HEK293 (cell line): ENCODE data around the gene STARD4.

Experiments
- CTCF ChIA-PET: fragments of 350-600 bp; formaldehyde crosslinking; extraction: SDS; loops from one replicate; lab custom pipeline; 2021; ENCODE audit warnings: antibody characterized with exemption; lab: Yijun Ruan, JAX
- POLR2A ChIA-PET: fragments of 300-600 bp; formaldehyde crosslinking; extraction: SDS; loops from one replicate; lab custom pipeline; 2020; ENCODE audit warnings: antibody characterized with exemption, inconsistent platforms; lab: Yijun Ruan, JAX
- H3K27ac ChIP-seq: fragments of 200-500 bp; sonication (Bioruptor generic); 2 replicates; pipeline ENCODE4 v1.5.1; 2014; ENCODE audit warnings: low read depth, low read length, control low read depth, inconsistent platforms; ENCODE audit errors: extremely low read depth
- H3K36me3 ChIP-seq, 2 experiments: fragments of 200-500 bp in 1 of 2; sonication (Bioruptor generic) in 1 of 2; 1 replicate in 1 of 2; 2 replicates in 1 of 2; pipeline ENCODE4 v1.5.1; 2014 to 2017; ENCODE audit warnings: inconsistent platforms in 2 of 2, low read length in 2 of 2; ENCODE audit not compliant: control insufficient read depth in 2 of 2, insufficient read depth in 1 of 2
- H3K4me1 ChIP-seq: fragments of 200-500 bp; sonication (Bioruptor generic); 2 replicates; pipeline ENCODE4 v1.5.1; 2014; ENCODE audit warnings: mild to moderate bottlenecking, low read length, inconsistent platforms; ENCODE audit not compliant: control insufficient read depth, insufficient read depth
- H3K4me3 ChIP-seq: 2 replicates; pipeline ENCODE4 v1.5.1; 2011; ENCODE audit warnings: low read depth, mild to moderate bottlenecking, control low read depth, low read length, moderate library complexity
- H3K9me3 ChIP-seq: fragments of 200-500 bp; sonication (Bioruptor generic); 2 replicates; pipeline ENCODE4 v1.5.1; 2014; ENCODE audit warnings: low read depth, low read length, inconsistent platforms; ENCODE audit not compliant: control insufficient read depth, insufficient read depth
- HOXC10 ChIP-seq: sonication (generic); formaldehyde crosslinking; IDR thresholded peaks from 2 replicates; pipeline ENCODE4 v1.8.1; 2023; ENCODE audit warnings: mild to moderate bottlenecking, missing genetic modification reagents
- MZF1 ChIP-seq: fragments of 450-650 bp; formaldehyde crosslinking; IDR thresholded peaks from 2 replicates; pipeline ENCODE4 v1.5.1; 2017; ENCODE audit warnings: missing biosample characterization, missing genetic modification characterization, borderline replicate concordance
- SETDB1 ChIP-seq: IDR thresholded peaks from one replicate; pipeline ENCODE4 v1.6.1; 2017; ENCODE audit warnings: mild to moderate bottlenecking, low read length, moderate library complexity, mixed read lengths; ENCODE audit not compliant: insufficient read length
- SP3 ChIP-seq: fragments of 450-650 bp; formaldehyde crosslinking; IDR thresholded peaks from 2 replicates; pipeline ENCODE4 v1.5.1; 2016; ENCODE audit warnings: missing biosample characterization, missing genetic modification characterization
- ZNF121 ChIP-seq: fragments of 450-650 bp; formaldehyde crosslinking; IDR thresholded peaks from 2 replicates; pipeline ENCODE4 v1.5.1; 2016; ENCODE audit warnings: missing biosample characterization, missing genetic modification characterization
- ZNF266 ChIP-seq: fragments of 450-650 bp; formaldehyde crosslinking; IDR thresholded peaks from 2 replicates; pipeline ENCODE4 v1.5.1; 2016; ENCODE audit warnings: missing biosample characterization, missing genetic modification characterization, low read depth
- ZNF37A ChIP-seq: fragments of 450-650 bp; IDR thresholded peaks from 2 replicates; pipeline ENCODE4 v1.5.1; 2018; ENCODE audit warnings: missing biosample characterization, missing genetic modification characterization
- ZNF510 ChIP-seq: fragments of 450-650 bp; formaldehyde crosslinking; IDR thresholded peaks from 2 replicates; pipeline ENCODE4 v1.5.1; 2018; ENCODE audit warnings: mild to moderate bottlenecking, missing genetic modification characterization, missing biosample characterization; ENCODE audit not compliant: insufficient replicate concordance
- ZNF600 ChIP-seq: fragments of 450-650 bp; formaldehyde crosslinking; IDR thresholded peaks from 2 replicates; pipeline ENCODE4 v1.5.1; 2016; ENCODE audit warnings: missing biosample characterization, missing genetic modification characterization
- ZNF670 ChIP-seq: fragments of 450-650 bp; formaldehyde crosslinking; IDR thresholded peaks from 2 replicates; pipeline ENCODE4 v1.5.1; 2016; ENCODE audit warnings: missing biosample characterization, missing genetic modification characterization, low read depth
- ZNF777 ChIP-seq: fragments of 450-650 bp; formaldehyde crosslinking; IDR thresholded peaks from 2 replicates; pipeline ENCODE4 v1.5.1; 2017; ENCODE audit warnings: missing biosample characterization, missing genetic modification characterization, borderline replicate concordance
- ZNF792 ChIP-seq: fragments of 450-650 bp; formaldehyde crosslinking; IDR thresholded peaks from 2 replicates; pipeline ENCODE4 v1.5.1; 2016; ENCODE audit warnings: missing biosample characterization, missing genetic modification characterization
- ZNF830 ChIP-seq: fragments of 450-650 bp; IDR thresholded peaks from 2 replicates; pipeline ENCODE4 v1.5.0; 2018; ENCODE audit warnings: missing biosample characterization, missing genetic modification characterization, low read depth, mild to moderate bottlenecking, moderate library complexity
- TF ChIP-seq, protein P1 (sequence below): fragments of 450-650 bp; IDR thresholded peaks from 2 replicates; pipeline ENCODE4 v1.5.1; 2018; ENCODE audit warnings: missing biosample characterization, missing genetic modification characterization
- TF ChIP-seq, protein P2 (sequence below): IDR thresholded peaks from 2 replicates; pipeline ENCODE4 v1.6.1; 2011; ENCODE audit warnings: mild to moderate bottlenecking, low read depth, low read length, borderline replicate concordance
- TF ChIP-seq, protein P3 (sequence below): fragments of 450-650 bp; formaldehyde crosslinking; IDR thresholded peaks from 2 replicates; pipeline ENCODE4 v1.5.1; 2016; ENCODE audit warnings: missing biosample characterization, missing genetic modification characterization
- TF ChIP-seq, protein P4 (sequence below): fragments of 450-650 bp; formaldehyde crosslinking; IDR thresholded peaks from 2 replicates; pipeline ENCODE4 v1.5.1; 2016; ENCODE audit warnings: missing biosample characterization, missing genetic modification characterization
- TF ChIP-seq, protein P5 (sequence below): fragments of 450-650 bp; formaldehyde crosslinking; IDR thresholded peaks from 2 replicates; pipeline ENCODE4 v1.5.1; 2016; ENCODE audit warnings: missing biosample characterization, missing genetic modification characterization
- TF ChIP-seq, protein P6 (sequence below): fragments of 450-650 bp; formaldehyde crosslinking; IDR thresholded peaks from 2 replicates; pipeline ENCODE4 v1.5.1; 2017; ENCODE audit warnings: missing biosample characterization, missing genetic modification characterization
- TF ChIP-seq, protein P7 (sequence below): fragments of 450-650 bp; formaldehyde crosslinking; IDR thresholded peaks from 2 replicates; pipeline ENCODE4 v1.5.1; 2017; ENCODE audit warnings: missing biosample characterization, missing genetic modification characterization

Gene STARD4

DNA sequence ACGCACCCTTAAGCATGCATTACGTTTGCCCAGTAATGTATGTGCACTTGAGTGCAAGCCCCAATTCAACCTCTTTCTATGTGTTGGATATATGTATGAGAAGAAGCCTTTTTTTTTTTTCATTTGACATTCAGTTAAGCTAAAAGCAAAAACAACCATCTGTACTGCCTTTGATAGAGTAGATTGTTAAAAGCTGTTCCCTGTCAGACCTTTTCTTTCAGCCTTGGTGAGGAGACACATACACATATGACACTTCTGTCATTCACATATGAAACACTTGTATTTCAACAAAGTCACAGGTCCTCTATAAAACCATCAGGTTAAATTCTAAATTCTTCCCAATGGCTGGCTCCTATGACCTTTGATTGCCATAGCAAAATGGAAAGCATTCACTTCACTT, 40.2 kb upstream of the STARD4 start:
- Histone ChIP-seq H3K4me1 (peaks cover 10% of the 10 kb centered on the region), H3K27ac (no peak overlapping the region), H3K9me3 (no peaks in the 10 kb centered on the region), H3K4me3 (no peak overlapping the region), H3K36me3 (no peaks in the 10 kb centered on the region)
- TF ChIP-seq ZNF510 (tag by site-specific recombination) (no peak), ZNF266 (tag by site-specific recombination) (no peak), HOXC10 (CRISPR knock-in tag) (no peak), ZNF830 (tag by site-specific recombination) (no peak), SP3 (no peak), ZNF600 (tag by site-specific recombination) (no peak), ZNF792 (no peak), ZNF670 (tag by site-specific recombination) (no peak), ZNF37A (tag by site-specific recombination) (no peak), ZNF777 (tag by site-specific recombination) (no peak), SETDB1 (no peak), MZF1 (tag by site-specific recombination) (no peak), ZNF121 (tag by site-specific recombination) (no peak)
- TF ChIP-seq, protein P1, sequence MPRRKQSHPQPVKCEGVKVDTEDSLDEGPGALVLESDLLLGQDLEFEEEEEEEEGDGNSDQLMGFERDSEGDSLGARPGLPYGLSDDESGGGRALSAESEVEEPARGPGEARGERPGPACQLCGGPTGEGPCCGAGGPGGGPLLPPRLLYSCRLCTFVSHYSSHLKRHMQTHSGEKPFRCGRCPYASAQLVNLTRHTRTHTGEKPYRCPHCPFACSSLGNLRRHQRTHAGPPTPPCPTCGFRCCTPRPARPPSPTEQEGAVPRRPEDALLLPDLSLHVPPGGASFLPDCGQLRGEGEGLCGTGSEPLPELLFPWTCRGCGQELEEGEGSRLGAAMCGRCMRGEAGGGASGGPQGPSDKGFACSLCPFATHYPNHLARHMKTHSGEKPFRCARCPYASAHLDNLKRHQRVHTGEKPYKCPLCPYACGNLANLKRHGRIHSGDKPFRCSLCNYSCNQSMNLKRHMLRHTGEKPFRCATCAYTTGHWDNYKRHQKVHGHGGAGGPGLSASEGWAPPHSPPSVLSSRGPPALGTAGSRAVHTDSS, result no peak
- TF ChIP-seq, protein P2, sequence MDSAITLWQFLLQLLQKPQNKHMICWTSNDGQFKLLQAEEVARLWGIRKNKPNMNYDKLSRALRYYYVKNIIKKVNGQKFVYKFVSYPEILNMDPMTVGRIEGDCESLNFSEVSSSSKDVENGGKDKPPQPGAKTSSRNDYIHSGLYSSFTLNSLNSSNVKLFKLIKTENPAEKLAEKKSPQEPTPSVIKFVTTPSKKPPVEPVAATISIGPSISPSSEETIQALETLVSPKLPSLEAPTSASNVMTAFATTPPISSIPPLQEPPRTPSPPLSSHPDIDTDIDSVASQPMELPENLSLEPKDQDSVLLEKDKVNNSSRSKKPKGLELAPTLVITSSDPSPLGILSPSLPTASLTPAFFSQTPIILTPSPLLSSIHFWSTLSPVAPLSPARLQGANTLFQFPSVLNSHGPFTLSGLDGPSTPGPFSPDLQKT, result no peak
- TF ChIP-seq, protein P3, sequence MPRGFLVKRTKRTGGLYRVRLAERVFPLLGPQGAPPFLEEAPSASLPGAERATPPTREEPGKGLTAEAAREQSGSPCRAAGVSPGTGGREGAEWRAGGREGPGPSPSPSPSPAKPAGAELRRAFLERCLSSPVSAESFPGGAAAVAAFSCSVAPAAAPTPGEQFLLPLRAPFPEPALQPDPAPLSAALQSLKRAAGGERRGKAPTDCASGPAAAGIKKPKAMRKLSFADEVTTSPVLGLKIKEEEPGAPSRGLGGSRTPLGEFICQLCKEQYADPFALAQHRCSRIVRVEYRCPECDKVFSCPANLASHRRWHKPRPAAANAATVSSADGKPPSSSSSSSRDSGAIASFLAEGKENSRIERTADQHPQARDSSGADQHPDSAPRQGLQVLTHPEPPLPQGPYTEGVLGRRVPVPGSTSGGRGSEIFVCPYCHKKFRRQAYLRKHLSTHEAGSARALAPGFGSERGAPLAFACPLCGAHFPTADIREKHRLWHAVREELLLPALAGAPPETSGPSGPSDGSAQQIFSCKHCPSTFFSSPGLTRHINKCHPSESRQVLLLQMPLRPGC (tag by site-specific recombination), result no peak
- TF ChIP-seq, protein P4, sequence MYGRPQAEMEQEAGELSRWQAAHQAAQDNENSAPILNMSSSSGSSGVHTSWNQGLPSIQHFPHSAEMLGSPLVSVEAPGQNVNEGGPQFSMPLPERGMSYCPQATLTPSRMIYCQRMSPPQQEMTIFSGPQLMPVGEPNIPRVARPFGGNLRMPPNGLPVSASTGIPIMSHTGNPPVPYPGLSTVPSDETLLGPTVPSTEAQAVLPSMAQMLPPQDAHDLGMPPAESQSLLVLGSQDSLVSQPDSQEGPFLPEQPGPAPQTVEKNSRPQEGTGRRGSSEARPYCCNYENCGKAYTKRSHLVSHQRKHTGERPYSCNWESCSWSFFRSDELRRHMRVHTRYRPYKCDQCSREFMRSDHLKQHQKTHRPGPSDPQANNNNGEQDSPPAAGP, result no peak
- TF ChIP-seq, protein P5, sequence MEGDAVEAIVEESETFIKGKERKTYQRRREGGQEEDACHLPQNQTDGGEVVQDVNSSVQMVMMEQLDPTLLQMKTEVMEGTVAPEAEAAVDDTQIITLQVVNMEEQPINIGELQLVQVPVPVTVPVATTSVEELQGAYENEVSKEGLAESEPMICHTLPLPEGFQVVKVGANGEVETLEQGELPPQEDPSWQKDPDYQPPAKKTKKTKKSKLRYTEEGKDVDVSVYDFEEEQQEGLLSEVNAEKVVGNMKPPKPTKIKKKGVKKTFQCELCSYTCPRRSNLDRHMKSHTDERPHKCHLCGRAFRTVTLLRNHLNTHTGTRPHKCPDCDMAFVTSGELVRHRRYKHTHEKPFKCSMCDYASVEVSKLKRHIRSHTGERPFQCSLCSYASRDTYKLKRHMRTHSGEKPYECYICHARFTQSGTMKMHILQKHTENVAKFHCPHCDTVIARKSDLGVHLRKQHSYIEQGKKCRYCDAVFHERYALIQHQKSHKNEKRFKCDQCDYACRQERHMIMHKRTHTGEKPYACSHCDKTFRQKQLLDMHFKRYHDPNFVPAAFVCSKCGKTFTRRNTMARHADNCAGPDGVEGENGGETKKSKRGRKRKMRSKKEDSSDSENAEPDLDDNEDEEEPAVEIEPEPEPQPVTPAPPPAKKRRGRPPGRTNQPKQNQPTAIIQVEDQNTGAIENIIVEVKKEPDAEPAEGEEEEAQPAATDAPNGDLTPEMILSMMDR (tag by site-specific recombination), result no peak
- TF ChIP-seq, protein P6, sequence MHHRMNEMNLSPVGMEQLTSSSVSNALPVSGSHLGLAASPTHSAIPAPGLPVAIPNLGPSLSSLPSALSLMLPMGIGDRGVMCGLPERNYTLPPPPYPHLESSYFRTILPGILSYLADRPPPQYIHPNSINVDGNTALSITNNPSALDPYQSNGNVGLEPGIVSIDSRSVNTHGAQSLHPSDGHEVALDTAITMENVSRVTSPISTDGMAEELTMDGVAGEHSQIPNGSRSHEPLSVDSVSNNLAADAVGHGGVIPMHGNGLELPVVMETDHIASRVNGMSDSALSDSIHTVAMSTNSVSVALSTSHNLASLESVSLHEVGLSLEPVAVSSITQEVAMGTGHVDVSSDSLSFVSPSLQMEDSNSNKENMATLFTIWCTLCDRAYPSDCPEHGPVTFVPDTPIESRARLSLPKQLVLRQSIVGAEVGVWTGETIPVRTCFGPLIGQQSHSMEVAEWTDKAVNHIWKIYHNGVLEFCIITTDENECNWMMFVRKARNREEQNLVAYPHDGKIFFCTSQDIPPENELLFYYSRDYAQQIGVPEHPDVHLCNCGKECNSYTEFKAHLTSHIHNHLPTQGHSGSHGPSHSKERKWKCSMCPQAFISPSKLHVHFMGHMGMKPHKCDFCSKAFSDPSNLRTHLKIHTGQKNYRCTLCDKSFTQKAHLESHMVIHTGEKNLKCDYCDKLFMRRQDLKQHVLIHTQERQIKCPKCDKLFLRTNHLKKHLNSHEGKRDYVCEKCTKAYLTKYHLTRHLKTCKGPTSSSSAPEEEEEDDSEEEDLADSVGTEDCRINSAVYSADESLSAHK (tag by site-specific recombination), result no peak
- TF ChIP-seq, protein P7, sequence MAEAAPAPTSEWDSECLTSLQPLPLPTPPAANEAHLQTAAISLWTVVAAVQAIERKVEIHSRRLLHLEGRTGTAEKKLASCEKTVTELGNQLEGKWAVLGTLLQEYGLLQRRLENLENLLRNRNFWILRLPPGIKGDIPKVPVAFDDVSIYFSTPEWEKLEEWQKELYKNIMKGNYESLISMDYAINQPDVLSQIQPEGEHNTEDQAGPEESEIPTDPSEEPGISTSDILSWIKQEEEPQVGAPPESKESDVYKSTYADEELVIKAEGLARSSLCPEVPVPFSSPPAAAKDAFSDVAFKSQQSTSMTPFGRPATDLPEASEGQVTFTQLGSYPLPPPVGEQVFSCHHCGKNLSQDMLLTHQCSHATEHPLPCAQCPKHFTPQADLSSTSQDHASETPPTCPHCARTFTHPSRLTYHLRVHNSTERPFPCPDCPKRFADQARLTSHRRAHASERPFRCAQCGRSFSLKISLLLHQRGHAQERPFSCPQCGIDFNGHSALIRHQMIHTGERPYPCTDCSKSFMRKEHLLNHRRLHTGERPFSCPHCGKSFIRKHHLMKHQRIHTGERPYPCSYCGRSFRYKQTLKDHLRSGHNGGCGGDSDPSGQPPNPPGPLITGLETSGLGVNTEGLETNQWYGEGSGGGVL (tag by site-specific recombination), result no peak
- ChIA-PET POLR2A (no interaction called here), CTCF (interaction anchor here (0.6 to 2.8 kb wide), 4 partner anchors 21 to 1267 kb away, joined by 3 to 25 read pairs (median 10); no protein-coding TSS in a partner anchor)
